Endothelial cell of umbilical vein (primary cell): ENCODE results near the gene IL21.

Experiments
- CTCF ChIP-seq, 2 donors: IDR thresholded peaks; 1 replicate in 1 of 2; 2 replicates in 1 of 2; pipeline ENCODE4 v1.5.1; 2011; ENCODE audit warnings: low read length in 2 of 2, mild to moderate bottlenecking in 2 of 2, moderate library complexity in 2 of 2, control low read depth in 1 of 2, inconsistent platforms in 1 of 2, low read depth in 1 of 2; ENCODE audit not compliant: insufficient read depth in 1 of 2; ENCODE audit errors: extremely low read depth in 1 of 2
- JUN ChIP-seq: IDR thresholded peaks from 2 replicates; pipeline ENCODE4 v1.6.1; 2011; ENCODE audit warnings: borderline replicate concordance, low read depth; ENCODE audit not compliant: insufficient read length, insufficient read depth
- MAX ChIP-seq: IDR thresholded peaks from 2 replicates; pipeline ENCODE4 v1.6.1; 2011; ENCODE audit not compliant: insufficient read depth, insufficient read length
- POLR2A ChIP-seq: IDR thresholded peaks from 2 replicates; pipeline ENCODE4 v1.6.1; 2012; ENCODE audit warnings: low read depth, mild to moderate bottlenecking, control low read depth, low read length
- POLR2AphosphoS5 ChIP-seq: IDR thresholded peaks from 2 replicates; pipeline ENCODE4 v1.6.1; 2012; ENCODE audit warnings: low read depth, mild to moderate bottlenecking, control low read depth, low read length, moderate library complexity; ENCODE audit not compliant: insufficient read depth

GRCh38 chr4:122614621-122615020, 6.2 kb downstream of the IL21 start:
- TF ChIP-seq POLR2A (no peak), CTCF (IDR thresholded peaks at IDR 0.05; ENCODE audit: extremely low read depth in 1 of 2, insufficient read depth in 1 of 2, low read depth in 1 of 2, low read length in 2 of 2) (no peak), MAX (no peak), POLR2AphosphoS5 (no peak), JUN (no peak)
